Central memory CD8-positive, alpha-beta T cell (primary cell): ENCODE data around the gene SERPIND1.

Source experiments
- ATAC-seq: fragments of 150-1000 bp; cut with Tn5 transposase; replicated peaks from 2 replicates; pipeline ENCODE4 v1.10.0; 2022; ENCODE audit warnings: mild to moderate bottlenecking, moderate FRiP score, moderate number of reproducible peaks; ENCODE audit not compliant: poor library complexity, severe bottlenecking; ENCODE audit errors: extremely low read depth
- DNase-seq, 2 donors: peaks; one replicate each; pipeline ENCODE4 v3.0.0; 2021; ENCODE audit warnings: low spot score in 2 of 2
- H3K27ac Mint-ChIP-seq: one replicate; pipeline ENCODE4 v1.8.0; 2022; ENCODE audit warnings: low read depth, mild to moderate bottlenecking, moderate library complexity, mixed read lengths
- H3K27me3 Mint-ChIP-seq: one replicate; pipeline ENCODE4 v1.8.0; 2022; ENCODE audit warnings: mixed read lengths
- H3K36me3 Mint-ChIP-seq: one replicate; pipeline ENCODE4 v1.8.0; 2022; ENCODE audit warnings: mild to moderate bottlenecking, moderate library complexity, mixed read lengths; ENCODE audit not compliant: insufficient read depth
- H3K4me1 Mint-ChIP-seq: one replicate; pipeline ENCODE4 v1.8.0; 2022; ENCODE audit warnings: mixed read lengths
- H3K4me3 Mint-ChIP-seq: one replicate; pipeline ENCODE4 v1.8.0; 2022; ENCODE audit warnings: mild to moderate bottlenecking, moderate library complexity, mixed read lengths
- H3K9me3 Mint-ChIP-seq: one replicate; pipeline ENCODE4 v1.8.0; 2022; ENCODE audit warnings: mixed read lengths

The SERPIND1 gene

GRCh38 chr22:20750461-20751184 is 23.3 kb upstream of the SERPIND1 start:
- ATAC-seq = peak; percentile 36
- H3K9me3 Mint-ChIP-seq = no peaks in the 10 kb centered on the region
- DNase-seq = no peak
- H3K4me3 Mint-ChIP-seq = no peak overlapping the region
- H3K36me3 Mint-ChIP-seq = peaks cover 26% of the 10 kb centered on the region
- H3K27ac Mint-ChIP-seq = peak overlapping the region; percentile 82
- no peaks in the 10 kb centered on the region for H3K27me3 Mint-ChIP-seq
- H3K4me1 Mint-ChIP-seq = peaks cover 5% of the 10 kb centered on the region

DNA sequence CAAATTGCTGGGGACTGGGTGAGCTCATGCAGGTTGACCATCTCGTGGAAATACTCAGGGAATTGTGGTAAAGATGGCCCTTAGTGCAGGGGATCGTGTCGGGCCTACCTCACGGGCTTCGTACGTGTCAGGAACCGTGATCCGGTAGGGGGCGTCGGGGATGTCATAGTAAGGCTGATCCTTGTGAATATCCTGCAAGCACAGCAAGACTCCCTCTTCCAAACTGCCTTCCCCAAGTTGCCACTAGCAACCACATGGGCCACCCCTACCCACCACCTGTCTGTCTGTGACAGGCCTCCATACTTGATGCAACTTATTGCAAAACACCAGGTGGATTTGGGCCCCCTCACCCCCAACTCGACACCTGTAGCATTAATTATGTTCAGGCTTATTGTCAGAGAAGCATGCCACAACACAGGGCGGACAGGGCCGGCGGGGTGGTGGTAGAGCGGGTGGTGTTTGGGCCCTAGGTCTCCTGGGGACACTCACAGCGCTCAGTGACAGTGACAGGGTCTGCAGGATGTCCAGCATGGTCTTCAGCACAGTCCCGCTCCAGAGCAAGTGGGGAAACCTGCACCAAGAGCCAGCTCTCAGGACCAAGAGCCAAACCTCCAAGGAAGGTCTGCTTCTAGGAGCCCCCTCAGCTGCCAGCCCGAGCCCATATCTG is 22.6 kb upstream of the SERPIND1 start:
- ATAC-seq (no peak), DNase-seq (no peak)
- Mint-ChIP-seq H3K9me3 (no peaks in the 10 kb centered on the region), H3K4me3 (no peak overlapping the region), H3K36me3 (peaks cover 28% of the 10 kb centered on the region), H3K27ac (no peak overlapping the region), H3K4me1 (peaks cover 5% of the 10 kb centered on the region), H3K27me3 (no peaks in the 10 kb centered on the region)

DNA sequence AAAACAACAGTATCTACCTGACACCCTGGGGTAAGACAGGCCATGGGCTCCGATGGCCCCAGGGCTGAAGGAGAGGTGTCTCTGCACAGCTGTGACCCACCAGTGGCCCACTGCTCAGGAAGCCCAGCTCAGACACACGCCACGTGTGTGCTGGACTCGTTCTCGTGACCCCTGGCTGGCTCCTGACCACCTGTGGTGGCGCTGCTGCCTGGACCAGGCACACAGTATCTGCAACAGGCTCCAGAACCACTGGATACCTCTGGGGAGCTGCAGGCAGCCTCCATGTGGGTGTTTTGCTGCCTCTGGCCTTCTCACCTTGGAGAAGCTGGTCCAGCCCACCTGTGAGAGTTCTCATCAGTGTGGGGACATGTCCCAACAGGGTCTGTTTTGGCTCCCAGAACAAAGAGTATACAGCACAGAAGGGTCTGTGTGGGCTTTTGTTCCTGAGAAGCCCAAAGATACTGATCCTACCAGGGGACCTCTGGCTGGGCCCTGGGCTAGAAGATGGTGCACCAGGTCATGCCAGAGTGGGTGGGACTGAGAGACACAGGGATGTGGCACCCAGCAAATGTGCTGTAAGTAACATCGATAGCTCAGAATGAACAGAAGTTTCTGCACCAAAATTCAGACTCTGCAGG is 21.7 kb upstream of the SERPIND1 start:
- H3K4me3 Mint-ChIP-seq = no peak overlapping the region
- DNase-seq = no peak
- no peaks in the 10 kb centered on the region for H3K27me3 Mint-ChIP-seq
- H3K4me1 Mint-ChIP-seq = peaks cover 5% of the 10 kb centered on the region
- H3K9me3 Mint-ChIP-seq = no peaks in the 10 kb centered on the region
- H3K27ac Mint-ChIP-seq = no peak overlapping the region
- no peak for ATAC-seq
- H3K36me3 Mint-ChIP-seq = peaks cover 28% of the 10 kb centered on the region

DNA sequence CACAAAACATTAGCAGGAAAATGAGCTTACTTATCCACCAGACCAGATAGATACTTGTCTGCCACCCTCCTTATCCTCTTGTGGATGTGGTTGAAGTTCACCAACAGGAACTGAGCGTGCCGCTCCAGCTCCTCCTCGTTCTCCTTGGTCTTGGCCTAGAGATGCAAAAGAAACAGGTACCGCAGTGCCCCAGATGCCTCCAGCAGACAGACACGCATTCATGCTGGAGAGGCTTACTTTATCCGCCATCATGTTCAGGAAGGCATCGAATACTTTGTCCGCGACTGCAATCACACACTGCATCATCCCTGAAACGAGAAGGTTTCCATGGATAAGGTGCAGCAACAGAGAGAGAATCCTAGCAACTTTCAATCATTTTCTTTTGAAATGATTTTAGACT is 21.0 kb upstream of the SERPIND1 start:
- Mint-ChIP-seq H3K36me3 (peaks cover 26% of the 10 kb centered on the region), H3K27me3 (no peaks in the 10 kb centered on the region), H3K4me3 (no peak overlapping the region), H3K27ac (no peak overlapping the region), H3K9me3 (no peaks in the 10 kb centered on the region), H3K4me1 (peaks cover 5% of the 10 kb centered on the region)
- ATAC-seq (no peak), DNase-seq (no peak)

DNA sequence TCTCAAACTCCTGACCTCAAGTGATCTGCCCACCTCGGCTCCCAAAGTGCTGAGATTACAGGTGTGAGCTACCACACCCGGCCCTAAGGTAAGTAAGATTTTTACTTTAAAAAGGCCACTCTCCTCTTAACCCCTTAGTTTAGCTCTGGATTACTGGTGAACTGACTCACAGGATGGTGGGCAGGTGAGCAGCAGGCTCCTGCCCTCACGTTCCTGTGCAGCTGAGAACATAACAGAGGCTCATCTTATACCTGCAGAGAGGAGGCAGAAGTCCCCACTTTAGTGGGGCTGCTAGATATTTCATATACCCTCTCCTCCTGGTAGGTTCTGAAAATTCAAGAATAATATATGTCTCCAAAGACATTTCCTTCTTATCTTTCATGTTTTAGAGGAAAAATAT is 17.1 kb upstream of the SERPIND1 start:
- DNase-seq (no peak), ATAC-seq (no peak)
- H3K27me3 Mint-ChIP-seq = no peaks in the 10 kb centered on the region
- H3K36me3 Mint-ChIP-seq = peaks cover 44% of the 10 kb centered on the region
- H3K4me3 Mint-ChIP-seq = no peak overlapping the region
- H3K4me1 Mint-ChIP-seq = no peaks in the 10 kb centered on the region
- no peak overlapping the region for H3K27ac Mint-ChIP-seq
- no peaks in the 10 kb centered on the region for H3K9me3 Mint-ChIP-seq

- H3K27ac Mint-ChIP-seq = no peak overlapping the region
- ATAC-seq = no peak
- H3K9me3 Mint-ChIP-seq = no peaks in the 10 kb centered on the region
- no peak overlapping the region for H3K4me3 Mint-ChIP-seq
- H3K36me3 Mint-ChIP-seq = peaks cover 54% of the 10 kb centered on the region
- H3K4me1 Mint-ChIP-seq = no peaks in the 10 kb centered on the region
- H3K27me3 Mint-ChIP-seq = no peaks in the 10 kb centered on the region
- DNase-seq = no peak
Measured at GRCh38 chr22:20758688-20759087, 15.2 kb upstream of the SERPIND1 start.

DNA sequence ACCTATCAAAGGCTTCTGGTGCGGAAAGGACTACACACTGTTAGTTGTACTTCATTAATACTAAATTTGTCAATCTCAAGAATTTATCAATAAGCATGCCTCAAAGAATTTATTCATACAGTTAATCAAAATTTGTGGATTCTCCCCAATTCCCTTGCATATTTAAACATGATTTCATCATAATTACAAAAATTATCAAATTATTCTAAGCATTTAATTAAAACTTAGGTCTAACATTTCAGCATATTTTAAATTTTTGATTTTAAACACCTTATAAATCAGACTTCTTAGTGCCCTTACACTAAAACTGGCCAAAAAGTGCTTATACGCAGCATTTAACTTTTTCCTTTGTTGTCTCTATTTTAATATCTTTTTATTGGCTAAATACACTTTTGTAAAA is 13.8 kb upstream of the SERPIND1 start:
- Mint-ChIP-seq H3K27me3 (no peaks in the 10 kb centered on the region), H3K4me3 (no peak overlapping the region), H3K36me3 (peaks cover 60% of the 10 kb centered on the region), H3K4me1 (no peaks in the 10 kb centered on the region), H3K27ac (no peak overlapping the region), H3K9me3 (no peaks in the 10 kb centered on the region)
- ATAC-seq (no peak), DNase-seq (no peak)

- H3K27ac Mint-ChIP-seq = no peak overlapping the region
- peaks cover 63% of the 10 kb centered on the region for H3K36me3 Mint-ChIP-seq
Measured at GRCh38 chr22:20761536-20761935, 12.4 kb upstream of the SERPIND1 start.

GRCh38 chr22:20762233-20762796 is 11.6 kb upstream of the SERPIND1 start:
- no peaks in the 10 kb centered on the region for H3K27me3 Mint-ChIP-seq
- H3K27ac Mint-ChIP-seq = no peak overlapping the region
- no peaks in the 10 kb centered on the region for H3K4me1 Mint-ChIP-seq
- peaks cover 62% of the 10 kb centered on the region for H3K36me3 Mint-ChIP-seq
- no peak for DNase-seq
- no peak for ATAC-seq
- H3K4me3 Mint-ChIP-seq = no peak overlapping the region
- H3K9me3 Mint-ChIP-seq = no peaks in the 10 kb centered on the region

More at GRCh38 chr22:20761536-20761935, 12.4 kb upstream of the SERPIND1 start:
- H3K4me1 Mint-ChIP-seq = no peaks in the 10 kb centered on the region
- DNase-seq (no peak), ATAC-seq (no peak)
- no peak overlapping the region for H3K4me3 Mint-ChIP-seq
- H3K9me3 Mint-ChIP-seq = no peaks in the 10 kb centered on the region
- no peaks in the 10 kb centered on the region for H3K27me3 Mint-ChIP-seq

GRCh38 chr22:20763630-20764470 is 10.1 kb upstream of the SERPIND1 start:
- Mint-ChIP-seq H3K9me3 (no peaks in the 10 kb centered on the region), H3K4me3 (no peak overlapping the region), H3K27ac (no peak overlapping the region), H3K27me3 (no peaks in the 10 kb centered on the region), H3K36me3 (peaks cover 52% of the 10 kb centered on the region), H3K4me1 (peaks cover 6% of the 10 kb centered on the region)
- ATAC-seq (no peak), DNase-seq (no peak)

- DNase-seq (no peak), ATAC-seq (no peak)
- no peaks in the 10 kb centered on the region for H3K27me3 Mint-ChIP-seq
- H3K4me1 Mint-ChIP-seq = peaks cover 6% of the 10 kb centered on the region
- H3K36me3 Mint-ChIP-seq = peaks cover 51% of the 10 kb centered on the region
- H3K27ac Mint-ChIP-seq = no peak overlapping the region
- H3K4me3 Mint-ChIP-seq = no peak overlapping the region
- no peaks in the 10 kb centered on the region for H3K9me3 Mint-ChIP-seq
Measured at GRCh38 chr22:20764471-20764720, 9.5 kb upstream of the SERPIND1 start.

DNA sequence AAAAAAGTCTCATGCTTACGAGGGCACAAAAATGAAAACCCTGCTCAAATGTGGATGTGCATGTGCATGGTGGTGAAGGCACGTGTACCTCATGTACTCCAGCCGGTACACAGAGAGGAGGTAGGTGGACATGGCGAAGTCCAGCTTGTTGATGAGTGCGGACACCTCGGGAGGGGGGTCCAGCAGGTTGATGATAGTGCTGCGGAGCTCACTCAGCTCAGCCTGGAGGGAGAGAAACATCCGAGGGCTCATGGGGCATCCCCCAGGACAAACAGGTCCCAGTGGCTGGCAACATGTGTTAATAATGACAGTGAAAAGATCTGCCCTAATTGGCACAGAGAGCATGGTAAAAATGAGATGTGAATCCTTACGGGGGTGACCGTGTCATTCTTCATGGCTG is 9.2 kb upstream of the SERPIND1 start:
- Mint-ChIP-seq H3K36me3 (peaks cover 52% of the 10 kb centered on the region), H3K4me3 (no peak overlapping the region), H3K9me3 (no peaks in the 10 kb centered on the region), H3K27ac (no peak overlapping the region), H3K4me1 (peaks cover 6% of the 10 kb centered on the region), H3K27me3 (no peaks in the 10 kb centered on the region)
- ATAC-seq (no peak), DNase-seq (no peak)
